HEK293 (cell line): Measurements from ENCODE around the gene LRP2BP.

Source experiments
- CTCF ChIA-PET: fragments of 350-600 bp; formaldehyde crosslinking; extraction: SDS; loops from one replicate; lab custom pipeline; 2021; ENCODE audit warnings: antibody characterized with exemption; lab: Yijun Ruan, JAX
- POLR2A ChIA-PET: fragments of 300-600 bp; formaldehyde crosslinking; extraction: SDS; loops from one replicate; lab custom pipeline; 2020; ENCODE audit warnings: antibody characterized with exemption, inconsistent platforms; lab: Yijun Ruan, JAX
- H3K27ac ChIP-seq: fragments of 200-500 bp; sonication (Bioruptor generic); 2 replicates; pipeline ENCODE4 v1.5.1; 2014; ENCODE audit warnings: low read depth, low read length, control low read depth, inconsistent platforms; ENCODE audit errors: extremely low read depth
- H3K36me3 ChIP-seq, 2 experiments: fragments of 200-500 bp in 1 of 2; sonication (Bioruptor generic) in 1 of 2; 1 replicate in 1 of 2; 2 replicates in 1 of 2; pipeline ENCODE4 v1.5.1; 2014 to 2017; ENCODE audit warnings: inconsistent platforms in 2 of 2, low read length in 2 of 2; ENCODE audit not compliant: control insufficient read depth in 2 of 2, insufficient read depth in 1 of 2
- H3K4me1 ChIP-seq: fragments of 200-500 bp; sonication (Bioruptor generic); 2 replicates; pipeline ENCODE4 v1.5.1; 2014; ENCODE audit warnings: mild to moderate bottlenecking, low read length, inconsistent platforms; ENCODE audit not compliant: control insufficient read depth, insufficient read depth
- H3K4me3 ChIP-seq: 2 replicates; pipeline ENCODE4 v1.5.1; 2011; ENCODE audit warnings: low read depth, mild to moderate bottlenecking, control low read depth, low read length, moderate library complexity
- H3K9me3 ChIP-seq: fragments of 200-500 bp; sonication (Bioruptor generic); 2 replicates; pipeline ENCODE4 v1.5.1; 2014; ENCODE audit warnings: low read depth, low read length, inconsistent platforms; ENCODE audit not compliant: control insufficient read depth, insufficient read depth
- HOXD13 ChIP-seq: sonication (generic); formaldehyde crosslinking; IDR thresholded peaks from 2 replicates; pipeline ENCODE4 v1.8.0; 2022; ENCODE audit warnings: missing genetic modification reagents, borderline replicate concordance
- SP7 ChIP-seq: fragments of 450-650 bp; formaldehyde crosslinking; IDR thresholded peaks from 2 replicates; pipeline ENCODE4 v1.5.1; 2016; ENCODE audit warnings: missing biosample characterization, missing genetic modification characterization
- ZBTB1 ChIP-seq: fragments of 450-650 bp; formaldehyde crosslinking; IDR thresholded peaks from 2 replicates; pipeline ENCODE4 v1.5.1; 2016; ENCODE audit warnings: missing biosample characterization, missing genetic modification characterization
- ZBTB21 ChIP-seq: fragments of 450-650 bp; formaldehyde crosslinking; IDR thresholded peaks from 2 replicates; pipeline ENCODE4 v1.5.1; 2017; ENCODE audit warnings: missing biosample characterization, missing genetic modification characterization
- ZFP41 ChIP-seq: fragments of 450-650 bp; formaldehyde crosslinking; IDR thresholded peaks from 2 replicates; pipeline ENCODE4 v1.5.1; 2016; ENCODE audit warnings: missing biosample characterization, missing genetic modification characterization, borderline replicate concordance
- ZNF133 ChIP-seq: fragments of 450-650 bp; formaldehyde crosslinking; IDR thresholded peaks from 2 replicates; pipeline ENCODE4 v1.5.1; 2016; ENCODE audit warnings: missing biosample characterization, missing genetic modification characterization
- ZNF146 ChIP-seq: fragments of 450-650 bp; formaldehyde crosslinking; IDR thresholded peaks from 2 replicates; pipeline ENCODE4 v1.5.1; 2016; ENCODE audit warnings: missing biosample characterization, missing genetic modification characterization
- ZNF221 ChIP-seq: fragments of 450-650 bp; formaldehyde crosslinking; IDR thresholded peaks from 2 replicates; pipeline ENCODE4 v1.5.1; 2017; ENCODE audit warnings: missing biosample characterization, missing genetic modification characterization, borderline replicate concordance
- ZNF266 ChIP-seq: fragments of 450-650 bp; formaldehyde crosslinking; IDR thresholded peaks from 2 replicates; pipeline ENCODE4 v1.5.1; 2016; ENCODE audit warnings: missing biosample characterization, missing genetic modification characterization, low read depth
- ZNF280C ChIP-seq: fragments of 450-650 bp; formaldehyde crosslinking; IDR thresholded peaks from 2 replicates; pipeline ENCODE4 v1.5.1; 2016; ENCODE audit warnings: missing biosample characterization, missing genetic modification characterization
- ZNF391 ChIP-seq: fragments of 450-650 bp; formaldehyde crosslinking; IDR thresholded peaks from 2 replicates; pipeline ENCODE4 v1.5.1; 2016; ENCODE audit warnings: low read depth, missing biosample characterization, missing genetic modification characterization, borderline replicate concordance
- ZNF398 ChIP-seq: fragments of 450-650 bp; formaldehyde crosslinking; IDR thresholded peaks from 2 replicates; pipeline ENCODE4 v1.5.1; 2017; ENCODE audit warnings: missing biosample characterization, missing genetic modification characterization
- ZNF404 ChIP-seq: fragments of 450-650 bp; formaldehyde crosslinking; IDR thresholded peaks from 2 replicates; pipeline ENCODE4 v1.5.1; 2017; ENCODE audit warnings: missing biosample characterization, missing genetic modification characterization
- ZNF529 ChIP-seq: fragments of 450-650 bp; formaldehyde crosslinking; IDR thresholded peaks from 2 replicates; pipeline ENCODE4 v1.5.1; 2017; ENCODE audit warnings: missing genetic modification characterization, missing biosample characterization; ENCODE audit not compliant: insufficient replicate concordance
- ZNF670 ChIP-seq: fragments of 450-650 bp; formaldehyde crosslinking; IDR thresholded peaks from 2 replicates; pipeline ENCODE4 v1.5.1; 2016; ENCODE audit warnings: missing biosample characterization, missing genetic modification characterization, low read depth
- ZNF785 ChIP-seq: fragments of 450-650 bp; formaldehyde crosslinking; IDR thresholded peaks from 2 replicates; pipeline ENCODE4 v1.5.1; 2016; ENCODE audit warnings: missing biosample characterization, missing genetic modification characterization
- TF ChIP-seq, protein P1 (sequence below): fragments of 450-650 bp; formaldehyde crosslinking; IDR thresholded peaks from 2 replicates; pipeline ENCODE4 v1.5.1; 2016; ENCODE audit warnings: missing biosample characterization, missing genetic modification characterization, borderline replicate concordance
- TF ChIP-seq, protein P2 (sequence below): fragments of 450-650 bp; formaldehyde crosslinking; IDR thresholded peaks from 2 replicates; pipeline ENCODE4 v1.5.1; 2016; ENCODE audit warnings: missing biosample characterization, missing genetic modification characterization

Gene LRP2BP

GRCh38 chr4:185357733-185358440, 37.8 kb downstream of the LRP2BP start:
- TF ChIP-seq ZNF221 (no peak), ZNF404 (no peak), ZNF670 (tag by site-specific recombination) (no peak), ZNF391 (no peak), ZNF529 (tag by site-specific recombination) (no peak), ZNF133 (tag by site-specific recombination) (no peak)
- Histone ChIP-seq H3K36me3 (peaks cover 0 to 51% of the 10 kb centered on the region in 2 experiments), H3K4me1 (peaks cover 4% of the 10 kb centered on the region; the same call in 1 of the 2 replicates), H3K27ac (no peak overlapping the region), H3K4me3 (no peak overlapping the region), H3K9me3 (no peaks in the 10 kb centered on the region)
- ChIA-PET POLR2A (no interaction called here), CTCF (interaction anchor here (0.7 kb wide), 1 partner anchor 79 kb away, joined by 3 read pairs; no protein-coding TSS in a partner anchor)

DNA sequence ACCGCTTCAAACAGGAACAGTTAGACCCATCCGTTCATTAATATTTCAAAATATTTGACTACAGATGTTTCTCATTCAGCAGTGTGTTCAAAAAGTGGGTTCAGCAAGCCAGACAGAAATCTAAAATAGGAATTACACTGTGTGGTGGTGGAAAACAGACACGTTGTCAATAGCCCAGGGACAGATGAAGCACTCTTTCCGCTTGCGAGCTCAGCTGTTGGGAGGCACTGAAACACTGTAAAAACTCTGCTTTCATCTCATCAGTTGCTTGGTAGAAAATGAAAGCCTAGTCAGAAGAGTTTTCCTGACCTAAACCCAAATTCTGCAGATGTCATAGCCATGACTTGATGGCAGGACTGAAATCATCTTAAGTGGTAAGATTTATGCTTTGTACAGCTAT, 38.5 kb downstream of the LRP2BP start:
- Histone ChIP-seq H3K4me3 (no peak overlapping the region), H3K9me3 (no peaks in the 10 kb centered on the region), H3K4me1 (peaks cover 4% of the 10 kb centered on the region; the same call in 1 of the 2 replicates), H3K36me3 (peaks cover 0 to 57% of the 10 kb centered on the region in 2 experiments), H3K27ac (no peak overlapping the region)
- TF ChIP-seq, protein P1, sequence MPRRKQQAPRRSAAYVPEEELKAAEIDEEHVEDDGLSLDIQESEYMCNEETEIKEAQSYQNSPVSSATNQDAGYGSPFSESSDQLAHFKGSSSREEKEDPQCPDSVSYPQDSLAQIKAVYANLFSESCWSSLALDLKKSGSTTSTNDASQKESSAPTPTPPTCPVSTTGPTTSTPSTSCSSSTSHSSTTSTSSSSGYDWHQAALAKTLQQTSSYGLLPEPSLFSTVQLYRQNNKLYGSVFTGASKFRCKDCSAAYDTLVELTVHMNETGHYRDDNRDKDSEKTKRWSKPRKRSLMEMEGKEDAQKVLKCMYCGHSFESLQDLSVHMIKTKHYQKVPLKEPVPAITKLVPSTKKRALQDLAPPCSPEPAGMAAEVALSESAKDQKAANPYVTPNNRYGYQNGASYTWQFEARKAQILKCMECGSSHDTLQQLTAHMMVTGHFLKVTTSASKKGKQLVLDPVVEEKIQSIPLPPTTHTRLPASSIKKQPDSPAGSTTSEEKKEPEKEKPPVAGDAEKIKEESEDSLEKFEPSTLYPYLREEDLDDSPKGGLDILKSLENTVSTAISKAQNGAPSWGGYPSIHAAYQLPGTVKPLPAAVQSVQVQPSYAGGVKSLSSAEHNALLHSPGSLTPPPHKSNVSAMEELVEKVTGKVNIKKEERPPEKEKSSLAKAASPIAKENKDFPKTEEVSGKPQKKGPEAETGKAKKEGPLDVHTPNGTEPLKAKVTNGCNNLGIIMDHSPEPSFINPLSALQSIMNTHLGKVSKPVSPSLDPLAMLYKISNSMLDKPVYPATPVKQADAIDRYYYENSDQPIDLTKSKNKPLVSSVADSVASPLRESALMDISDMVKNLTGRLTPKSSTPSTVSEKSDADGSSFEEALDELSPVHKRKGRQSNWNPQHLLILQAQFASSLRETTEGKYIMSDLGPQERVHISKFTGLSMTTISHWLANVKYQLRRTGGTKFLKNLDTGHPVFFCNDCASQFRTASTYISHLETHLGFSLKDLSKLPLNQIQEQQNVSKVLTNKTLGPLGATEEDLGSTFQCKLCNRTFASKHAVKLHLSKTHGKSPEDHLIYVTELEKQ (tag by site-specific recombination): no peak
- TF ChIP-seq HOXD13 (CRISPR knock-in tag): no peak
- TF ChIP-seq ZNF266: no peak
- TF ChIP-seq ZBTB1 (tag by site-specific recombination): no peak
- ChIA-PET POLR2A (no interaction called here), CTCF (no interaction called here)

DNA sequence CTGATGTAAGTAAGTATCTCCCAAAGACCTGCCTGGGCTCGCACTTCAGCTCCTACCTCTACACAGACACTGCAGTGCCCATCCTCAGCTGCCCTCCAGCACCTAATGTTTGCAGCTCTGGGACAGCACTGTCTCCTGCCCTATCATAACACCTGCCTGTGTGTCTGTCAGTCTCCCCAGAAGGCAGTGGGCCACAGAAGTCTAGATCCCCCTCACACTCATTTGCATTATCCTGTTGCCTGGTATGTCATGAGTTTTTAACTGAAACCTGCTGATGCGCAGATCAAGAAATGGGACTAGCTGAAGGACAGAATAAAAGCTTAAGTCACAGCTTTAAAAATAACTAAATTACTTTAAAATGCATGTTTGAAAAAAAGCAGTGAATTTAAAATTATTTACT, 43.0 kb downstream of the LRP2BP start:
- POLR2A ChIA-PET: no interaction called here
- Histone ChIP-seq H3K27ac (no peak overlapping the region), H3K4me3 (no peak overlapping the region), H3K9me3 (no peaks in the 10 kb centered on the region), H3K36me3 (peaks cover 8 to 82% of the 10 kb centered on the region in 2 experiments; a peak in 2 of 3 replicates), H3K4me1 (no peaks in the 10 kb centered on the region)
- CTCF ChIA-PET: no interaction called here
- no peak for TF ChIP-seq ZNF133 (tag by site-specific recombination)
- TF ChIP-seq ZNF146 (tag by site-specific recombination): no peak
- TF ChIP-seq ZBTB21 (tag by site-specific recombination): no peak
- TF ChIP-seq, protein P2, sequence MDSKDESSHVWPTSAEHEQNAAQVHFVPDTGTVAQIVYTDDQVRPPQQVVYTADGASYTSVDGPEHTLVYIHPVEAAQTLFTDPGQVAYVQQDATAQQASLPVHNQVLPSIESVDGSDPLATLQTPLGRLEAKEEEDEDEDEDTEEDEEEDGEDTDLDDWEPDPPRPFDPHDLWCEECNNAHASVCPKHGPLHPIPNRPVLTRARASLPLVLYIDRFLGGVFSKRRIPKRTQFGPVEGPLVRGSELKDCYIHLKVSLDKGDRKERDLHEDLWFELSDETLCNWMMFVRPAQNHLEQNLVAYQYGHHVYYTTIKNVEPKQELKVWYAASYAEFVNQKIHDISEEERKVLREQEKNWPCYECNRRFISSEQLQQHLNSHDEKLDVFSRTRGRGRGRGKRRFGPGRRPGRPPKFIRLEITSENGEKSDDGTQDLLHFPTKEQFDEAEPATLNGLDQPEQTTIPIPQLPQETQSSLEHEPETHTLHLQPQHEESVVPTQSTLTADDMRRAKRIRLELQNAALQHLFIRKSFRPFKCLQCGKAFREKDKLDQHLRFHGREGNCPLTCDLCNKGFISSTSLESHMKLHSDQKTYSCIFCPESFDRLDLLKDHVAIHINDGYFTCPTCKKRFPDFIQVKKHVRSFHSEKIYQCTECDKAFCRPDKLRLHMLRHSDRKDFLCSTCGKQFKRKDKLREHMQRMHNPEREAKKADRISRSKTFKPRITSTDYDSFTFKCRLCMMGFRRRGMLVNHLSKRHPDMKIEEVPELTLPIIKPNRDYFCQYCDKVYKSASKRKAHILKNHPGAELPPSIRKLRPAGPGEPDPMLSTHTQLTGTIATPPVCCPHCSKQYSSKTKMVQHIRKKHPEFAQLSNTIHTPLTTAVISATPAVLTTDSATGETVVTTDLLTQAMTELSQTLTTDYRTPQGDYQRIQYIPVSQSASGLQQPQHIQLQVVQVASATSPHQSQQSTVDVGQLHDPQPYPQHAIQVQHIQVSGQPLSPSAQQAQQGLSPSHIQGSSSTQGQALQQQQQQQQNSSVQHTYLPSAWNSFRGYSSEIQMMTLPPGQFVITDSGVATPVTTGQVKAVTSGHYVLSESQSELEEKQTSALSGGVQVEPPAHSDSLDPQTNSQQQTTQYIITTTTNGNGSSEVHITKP (tag by site-specific recombination): no peak
- no peak for TF ChIP-seq ZNF398 (tag by site-specific recombination)
- TF ChIP-seq SP7: no peak
- TF ChIP-seq ZNF785: no peak
- no peak for TF ChIP-seq ZFP41 (tag by site-specific recombination)
- TF ChIP-seq ZNF280C (tag by site-specific recombination): no peak
- TF ChIP-seq HOXD13 (CRISPR knock-in tag): no peak
- TF ChIP-seq ZNF404: no peak
